A673 (cell line): ENCODE measurements around the gene PLEK. TPM values are rescaled to one million over a fixed set of nuclear protein-coding genes. Genes with fewer than 3 reads are reported as not detected.

Experiments
- BruUV-seq: library from RNA; stranded (reverse); fragments of 400-500 nt; replicated peaks from 2 replicates; lab custom pipeline; 2021; lab: Mats Ljungman, UMichigan
- CTCF ChIA-PET: fragments of 300-600 bp; sonication (Branson Sonifier 250); formaldehyde crosslinking; loops from one replicate; lab custom pipeline; 2022; ENCODE audit warnings: antibody characterized with exemption; lab: Charles Lee
- POLR2A ChIA-PET: fragments of 300-600 bp; sonication (Branson Sonifier 250); formaldehyde crosslinking; loops from one replicate; lab custom pipeline; 2022; ENCODE audit warnings: antibody characterized with exemption; ENCODE audit not compliant: low non-redundant PET; lab: Charles Lee
- DNase-seq: peaks from one replicate; pipeline ENCODE4 v3.0.0-alpha.2; 2015; ENCODE audit warnings: low spot score
- H3K27ac ChIP-seq: fragments of 200-600 bp; sonication (generic); 2 replicates; pipeline ENCODE4 v1.5.1; 2016; ENCODE audit warnings: mixed run types, low read depth, mild to moderate bottlenecking, mixed read lengths, antibody characterized with exemption, low read length; ENCODE audit not compliant: poor library complexity, severe bottlenecking
- H3K27me3 ChIP-seq: fragments of 200-600 bp; sonication (generic); replicated peaks from 2 replicates; pipeline ENCODE4 v1.6.1; 2017; ENCODE audit warnings: mixed run types, low read depth, mild to moderate bottlenecking, mixed read lengths, antibody characterized with exemption, low read length; ENCODE audit not compliant: insufficient read depth, poor library complexity
- H3K36me3 ChIP-seq: fragments of 200-600 bp; sonication (generic); 2 replicates; pipeline ENCODE4 v1.6.1; 2016; ENCODE audit warnings: mixed run types, mild to moderate bottlenecking, mixed read lengths, antibody characterized with exemption, low read length; ENCODE audit not compliant: insufficient read depth, poor library complexity, severe bottlenecking
- H3K4me1 ChIP-seq: fragments of 200-600 bp; sonication (generic); 2 replicates; pipeline ENCODE4 v1.6.1; 2017; ENCODE audit warnings: mixed run types, mild to moderate bottlenecking, mixed read lengths, antibody characterized with exemption, low read length; ENCODE audit not compliant: insufficient read depth, poor library complexity, severe bottlenecking
- H3K4me3 ChIP-seq: fragments of 200-600 bp; sonication (generic); 2 replicates; pipeline ENCODE4 v1.5.1; 2016; ENCODE audit warnings: low read depth, mixed run types, mild to moderate bottlenecking, mixed read lengths, low read length; ENCODE audit not compliant: poor library complexity, severe bottlenecking
- H3K9me3 ChIP-seq: fragments of 200-600 bp; sonication (generic); 2 replicates; pipeline ENCODE4 v1.6.1; 2016; ENCODE audit warnings: mixed run types, low read depth, mild to moderate bottlenecking, mixed read lengths, antibody characterized with exemption, low read length; ENCODE audit not compliant: poor library complexity, severe bottlenecking
- CTCF ChIP-seq: fragments of 300-800, 200-600 bp; sonication (generic); conservative IDR thresholded peaks from 2 replicates; pipeline ENCODE4 v1.5.1; 2017; ENCODE audit warnings: low read depth, mild to moderate bottlenecking, antibody characterized with exemption, low read length, moderate library complexity, mixed read lengths
- EZH2 ChIP-seq: fragments of 200-600 bp; sonication (generic); IDR thresholded peaks from 2 replicates; pipeline ENCODE4 v1.6.1; 2017; ENCODE audit warnings: borderline replicate concordance, low read depth, mild to moderate bottlenecking, mixed read lengths, antibody characterized with exemption, low read length; ENCODE audit not compliant: poor library complexity, severe bottlenecking
- intact Hi-C: fragments of 100-400 bp; cut with micrococcal nuclease; formaldehyde crosslinking; loops from one replicate; pipeline ENCODE4 v1.10.0; 2022; ENCODE audit not compliant: unreplicated experiment
- total RNA-seq: library from RNA; stranded (reverse); gene quantifications from 2 replicates; pipeline ENCODE4 v1.2.3, GENCODE V29; 2021

The PLEK gene
- total RNA-seq, 1 experiment from 2014 or later = not detected

GRCh38 chr2:68426446-68426845 lies 61.4 kb downstream of the PLEK start:
- H3K27me3 ChIP-seq = no peaks in the 10 kb centered on the region
- no peak for DNase-seq
- intact Hi-C loops = no loop called here
- ChIA-PET POLR2A (no interaction called here), CTCF (no interaction called here)
- no peak overlapping the region for H3K4me3 ChIP-seq
- TF ChIP-seq EZH2 (no peak), CTCF (no peak)
- no peaks in the 10 kb centered on the region for H3K36me3 ChIP-seq
- no peaks in the 10 kb centered on the region for H3K4me1 ChIP-seq
- BruUV-seq = no TSS peak
- H3K9me3 ChIP-seq = no peaks in the 10 kb centered on the region
- H3K27ac ChIP-seq = no peak overlapping the region

GRCh38 chr2:68426848-68427579 lies 61.9 kb downstream of the PLEK start:
- DNase-seq = no peak

GRCh38 chr2:68428126-68428525 lies 63.0 kb downstream of the PLEK start:
- Histone ChIP-seq H3K36me3 (no peaks in the 10 kb centered on the region), H3K27ac (no peak overlapping the region), H3K27me3 (no peaks in the 10 kb centered on the region), H3K4me3 (no peak overlapping the region), H3K4me1 (no peaks in the 10 kb centered on the region), H3K9me3 (no peaks in the 10 kb centered on the region)
- TF ChIP-seq EZH2 (no peak), CTCF (no peak)
- ChIA-PET POLR2A (no interaction called here), CTCF (no interaction called here)
- BruUV-seq = no TSS peak
- intact Hi-C loops = no loop called here
- DNase-seq = no peak

More at GRCh38 chr2:68426848-68427579, 61.9 kb downstream of the PLEK start:
- Histone ChIP-seq H3K27me3 (no peaks in the 10 kb centered on the region), H3K9me3 (no peaks in the 10 kb centered on the region), H3K4me3 (no peak overlapping the region), H3K27ac (no peak overlapping the region), H3K36me3 (no peaks in the 10 kb centered on the region), H3K4me1 (no peaks in the 10 kb centered on the region)
- BruUV-seq = no TSS peak
- intact Hi-C loops = no loop called here
- POLR2A ChIA-PET = no interaction called here
- CTCF ChIA-PET = no interaction called here
- TF ChIP-seq EZH2 (no peak), CTCF (no peak)
